NCI-H82 (cell line): Measurements from ENCODE around the gene PRR14.

Experiments
- DNase-seq: peaks from one replicate; lab custom pipeline; 2025; lab: John Stamatoyannopoulos, UW

Gene PRR14

GRCh38 chr16:30650369-30651123 lies at the start of gene PRR14:
PRR14 (plus strand) TSS chr16:30650960; CDS start chr16:30651646, 686 bp downstream.
- peak; percentile 99 for DNase-seq

DNA sequence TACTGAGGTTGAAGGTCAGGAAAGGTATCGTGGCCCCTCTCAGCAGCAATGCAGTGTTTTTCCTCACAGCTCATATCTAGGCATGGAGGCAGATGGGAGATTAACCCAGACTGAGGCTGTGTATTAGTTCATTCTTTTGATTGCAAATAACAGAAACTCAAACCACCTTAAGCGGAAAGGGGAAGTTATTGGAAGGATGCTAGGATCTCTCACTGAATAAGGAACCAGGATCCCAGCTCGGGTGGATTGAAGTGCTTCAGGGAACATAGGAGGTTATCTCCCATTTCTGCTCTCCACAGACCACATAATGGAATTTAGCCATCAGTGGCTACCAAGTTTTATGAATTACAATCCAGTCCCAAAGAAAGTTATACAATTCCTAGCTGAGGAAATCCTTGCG lies 48.8 kb upstream of the PRR14 start:
- no peak for DNase-seq

DNA sequence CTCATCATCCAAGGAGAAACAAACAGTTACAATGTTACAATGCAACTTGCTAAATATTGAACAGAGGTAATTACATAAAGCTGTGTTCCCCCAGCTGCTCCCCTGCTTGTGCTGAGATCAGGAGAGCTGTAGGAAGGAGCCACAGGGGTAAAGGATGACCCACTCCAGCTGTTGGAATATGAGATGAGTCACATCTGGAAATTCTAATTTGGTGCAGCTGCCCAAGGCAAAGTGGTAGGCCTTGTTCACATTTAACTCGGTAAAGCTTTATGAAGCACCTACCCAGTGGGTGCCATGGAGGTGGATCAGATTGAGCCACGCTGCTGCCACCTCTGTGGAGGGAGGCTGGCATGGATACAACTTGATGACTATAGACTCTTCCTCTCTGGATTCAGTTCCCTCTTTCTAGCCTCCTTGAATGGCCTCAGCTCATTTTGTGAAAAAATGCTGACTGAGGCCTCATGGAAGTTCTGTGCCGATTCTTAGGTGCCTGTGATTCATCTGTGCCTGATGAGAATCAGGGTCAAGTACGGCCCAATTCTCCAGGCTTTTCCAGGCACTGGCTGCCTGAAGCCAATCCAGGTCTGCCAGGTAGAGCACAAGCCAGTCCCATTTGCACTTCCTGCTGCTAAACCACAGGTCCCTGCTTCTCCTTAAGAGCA lies 48.0 kb upstream of the PRR14 start:
- no peak for DNase-seq

- DNase-seq, result no peak
These were observed 46.8 kb upstream of the PRR14 start for GRCh38 chr16:30603945-30604315.

DNA sequence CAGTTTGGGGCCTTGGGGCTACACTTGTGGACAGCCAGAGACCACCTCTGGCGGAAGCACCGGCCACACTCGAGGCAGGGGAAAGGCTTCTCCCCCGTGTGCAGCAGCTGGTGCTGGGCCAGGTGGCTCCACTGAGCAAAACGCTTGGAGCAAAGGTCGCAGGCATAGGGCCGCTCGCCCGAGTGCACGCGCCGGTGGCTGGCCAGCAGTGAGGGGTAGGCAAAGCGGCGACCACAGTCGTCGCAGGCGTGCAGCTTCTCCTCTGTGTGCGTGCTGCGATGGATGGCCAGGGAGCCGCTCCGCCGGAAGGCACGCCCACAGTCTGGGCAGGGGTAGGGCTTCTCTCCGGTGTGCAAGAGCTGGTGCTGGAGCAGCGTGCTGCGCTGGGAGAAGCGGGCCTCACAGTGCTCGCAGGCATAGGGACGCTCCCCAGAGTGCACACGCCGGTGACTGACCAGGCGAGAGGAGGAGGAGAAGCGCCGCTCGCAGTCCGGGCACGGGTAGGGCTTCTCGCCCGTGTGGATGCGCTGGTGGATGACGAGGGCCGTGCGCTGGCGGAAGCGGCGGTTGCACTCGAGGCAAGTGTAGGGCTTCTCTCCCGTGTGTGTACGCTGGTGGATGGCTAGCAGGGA lies 46.3 kb upstream of the PRR14 start:
- no peak for DNase-seq

GRCh38 chr16:30605158-30605557 lies 45.6 kb upstream of the PRR14 start:
- DNase-seq, result no peak

DNA sequence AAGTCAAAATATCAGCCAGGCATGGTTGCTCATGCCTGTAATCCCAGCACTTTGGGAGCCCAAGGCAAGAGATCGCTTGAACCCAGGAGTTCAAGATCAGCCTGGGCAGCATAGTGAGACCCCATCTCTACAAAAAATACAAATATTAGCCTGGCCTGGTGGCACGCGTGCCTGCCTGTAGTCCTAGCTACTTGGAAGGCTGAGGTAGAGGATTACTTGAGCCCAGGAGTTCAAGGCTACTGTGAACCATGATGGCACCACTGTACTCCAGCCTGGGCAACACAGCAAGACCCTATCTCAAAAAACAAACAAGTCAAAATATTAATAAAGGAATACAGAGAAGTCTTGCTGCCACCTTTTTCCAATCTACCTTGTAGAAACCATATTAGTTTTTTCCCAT lies 44.8 kb upstream of the PRR14 start:
- DNase-seq, result no peak

DNA sequence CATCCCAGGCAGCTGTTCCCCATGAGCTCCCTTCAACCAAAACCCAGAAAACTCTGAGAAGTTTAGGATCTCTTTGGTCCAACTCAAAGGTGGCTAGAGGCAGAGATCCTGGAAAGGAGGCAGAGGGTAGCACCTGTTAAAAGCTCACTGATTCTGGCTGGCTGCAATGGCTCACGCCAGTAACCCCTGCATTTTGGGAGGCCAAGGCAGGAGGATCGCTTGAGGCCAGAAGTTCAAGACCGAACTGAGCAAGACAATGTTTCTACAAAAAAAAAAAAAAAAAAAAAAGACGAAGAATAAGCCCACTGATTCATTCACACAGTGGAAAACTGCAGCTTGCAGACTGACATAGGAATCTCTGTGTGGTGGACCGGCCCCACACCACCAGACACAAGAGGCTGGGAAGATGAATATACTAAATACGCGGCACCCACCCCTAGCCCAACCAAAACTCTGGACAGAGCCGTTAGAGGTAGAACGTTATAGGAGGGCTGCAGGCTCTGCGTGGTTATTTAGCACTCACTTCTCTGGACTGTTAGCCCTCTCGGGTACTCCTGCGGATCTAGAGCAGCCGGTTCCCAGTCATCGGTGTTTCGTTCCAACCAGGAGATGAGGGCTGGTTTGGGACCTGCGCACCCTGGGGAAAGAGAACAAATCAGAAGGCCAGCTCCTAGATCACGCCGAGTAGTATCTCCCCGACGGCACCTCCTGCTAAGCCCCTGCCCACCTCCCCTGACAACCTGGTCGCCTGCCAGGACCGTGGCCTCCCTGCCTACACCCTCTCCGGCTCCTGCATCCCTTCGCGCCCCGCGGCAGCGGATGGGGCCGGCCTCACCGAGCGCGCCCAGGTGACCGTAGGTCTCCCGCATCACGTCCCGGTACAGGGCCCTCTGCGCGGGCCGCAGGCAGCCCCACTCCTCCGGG lies 41.5 kb upstream of the PRR14 start:
- peak; percentile 63 for DNase-seq

- peak; percentile 98 for DNase-seq
These were observed 40.6 kb upstream of the PRR14 start, which contains the start of gene ZNF689 for GRCh38 chr16:30609926-30610839. ZNF689 (minus strand) TSS chr16:30610389; CDS start chr16:30610041, 348 bp downstream.

- peak; percentile 56 for DNase-seq
These were observed 35.2 kb upstream of the PRR14 start for GRCh38 chr16:30615358-30616091.

GRCh38 chr16:30619202-30619601 lies 31.6 kb upstream of the PRR14 start:
- DNase-seq, result no peak

DNA sequence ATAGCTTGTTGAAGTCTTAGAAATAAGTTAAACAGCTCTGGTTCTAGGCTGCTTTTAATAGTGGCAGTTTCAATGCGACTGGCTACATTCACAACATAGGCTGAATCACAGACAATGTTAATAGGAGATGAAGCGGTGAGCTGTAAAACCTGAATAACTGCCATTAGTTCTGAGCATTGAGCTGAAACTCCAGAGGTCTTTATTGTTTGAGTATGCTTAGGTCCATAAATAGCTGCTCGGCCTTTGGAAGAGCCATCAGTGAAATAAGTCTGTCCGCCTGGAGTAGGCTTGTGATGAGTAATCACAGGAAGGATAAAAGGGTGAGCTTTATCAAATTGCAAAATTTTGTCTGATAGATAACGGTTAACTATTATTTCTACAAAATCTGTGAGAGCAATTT lies 31.1 kb upstream of the PRR14 start:
- no peak for DNase-seq

- DNase-seq, result no peak
These were observed 30.6 kb upstream of the PRR14 start for GRCh38 chr16:30620169-30620568.

DNA sequence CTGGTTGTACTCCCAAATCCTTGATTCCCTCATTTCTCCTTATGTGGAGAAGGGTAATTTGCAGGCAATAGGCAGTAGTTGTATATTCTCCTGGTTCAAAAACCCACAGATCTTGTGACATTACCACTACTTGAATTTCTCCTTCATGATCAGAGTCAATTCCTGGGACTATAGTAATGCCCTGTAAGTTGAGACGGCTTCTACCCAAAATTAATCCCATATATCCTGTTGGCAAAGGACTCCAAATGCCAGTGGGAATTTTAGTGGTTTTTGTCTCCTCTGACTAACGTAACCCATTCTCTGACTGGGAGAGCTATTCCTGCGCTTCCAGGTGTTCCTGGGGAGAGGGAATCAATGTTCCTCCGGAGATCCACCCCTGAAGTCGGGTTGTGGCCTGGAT lies 29.0 kb upstream of the PRR14 start:
- DNase-seq, result no peak

DNA sequence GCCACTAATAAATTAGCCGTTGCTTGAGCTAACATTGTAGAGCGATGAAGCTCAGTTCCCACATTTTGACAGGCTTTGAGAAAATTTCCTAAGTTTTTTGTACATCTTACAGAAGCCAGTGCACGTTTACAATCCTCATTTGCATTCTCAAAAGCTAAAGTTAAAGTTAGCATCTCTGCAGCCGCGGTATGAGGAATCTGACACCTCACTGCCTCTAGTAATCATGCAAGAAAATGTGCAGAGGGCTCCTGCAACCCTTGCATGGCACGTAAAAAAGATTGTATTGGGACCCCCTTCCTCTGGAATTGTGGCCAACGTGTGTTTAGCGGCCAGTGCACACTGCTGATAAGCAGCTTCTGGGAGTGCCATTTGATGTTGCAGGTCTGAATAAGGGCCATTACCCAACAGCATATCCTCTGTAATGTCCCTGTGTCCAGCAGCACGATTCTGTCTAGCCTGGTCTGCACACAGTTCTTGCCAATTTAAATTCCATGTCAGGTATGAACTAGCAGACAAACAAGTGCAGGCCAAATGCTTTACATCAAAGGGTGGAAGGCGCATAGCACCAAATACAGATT lies 28.2 kb upstream of the PRR14 start:
- no peak for DNase-seq

- no peak for DNase-seq
These were observed 27.1 kb upstream of the PRR14 start for GRCh38 chr16:30623536-30624283.

DNA sequence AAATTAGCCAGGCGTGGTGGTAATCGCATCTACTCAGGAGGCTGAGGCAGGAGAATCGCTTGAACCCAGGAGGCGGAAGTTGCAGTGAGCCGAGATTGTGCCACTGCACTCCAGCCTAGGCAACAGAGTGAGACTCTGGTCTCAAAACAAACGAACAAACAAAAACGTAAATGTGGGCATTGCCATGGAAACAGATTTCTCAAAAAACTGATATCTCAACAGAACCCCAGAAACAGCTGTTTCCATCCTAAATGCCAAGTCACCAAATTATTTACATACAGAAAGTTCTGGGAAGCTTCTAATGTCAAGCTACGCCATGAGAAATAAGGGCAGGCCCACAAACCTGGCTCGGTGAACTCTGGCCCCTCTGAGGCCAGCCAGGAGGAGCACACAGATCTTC lies 24.5 kb upstream of the PRR14 start:
- no peak for DNase-seq

DNA sequence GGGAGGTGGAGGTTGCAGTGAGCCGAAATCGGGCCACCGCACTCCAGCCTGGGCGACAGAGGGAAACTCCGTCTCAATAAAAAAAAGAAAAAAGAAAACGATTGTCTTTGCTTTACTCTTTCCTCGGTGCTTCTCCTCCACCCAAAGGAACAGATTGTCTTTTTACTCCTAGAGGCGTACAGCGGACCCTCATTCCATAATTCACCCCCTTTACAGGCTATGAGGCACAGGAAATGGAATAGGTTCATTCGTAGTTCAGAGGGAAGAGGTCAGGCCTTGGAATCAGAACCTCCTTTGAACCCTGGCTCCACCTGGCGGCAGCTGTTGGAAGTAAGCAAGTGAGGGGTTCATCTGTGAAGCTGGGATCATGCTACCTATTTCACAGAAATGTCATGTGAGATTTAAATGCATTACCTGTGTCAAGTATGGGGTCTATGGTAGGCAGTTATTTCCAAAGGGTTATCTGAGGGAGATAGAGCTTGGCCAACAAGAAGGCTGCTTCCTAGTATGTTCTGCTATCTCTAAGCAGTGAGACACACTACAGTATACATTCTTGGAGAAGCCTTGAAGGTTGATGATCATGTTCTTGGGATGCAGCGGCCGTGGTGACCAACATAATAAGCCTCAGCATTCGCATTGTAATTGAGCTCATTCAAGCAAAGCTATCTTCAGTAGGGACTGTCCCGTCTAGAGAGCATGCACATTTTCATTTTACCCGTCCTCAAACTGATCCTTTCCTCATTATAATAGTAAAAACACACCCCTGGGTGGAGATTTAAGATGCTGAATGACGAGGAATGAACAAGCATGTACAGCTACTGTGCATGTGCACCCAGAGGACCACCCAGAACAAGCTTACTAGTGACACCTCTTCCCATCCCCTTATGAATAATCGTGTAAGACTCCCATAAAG lies 21.9 kb upstream of the PRR14 start:
- peak; percentile 86 for DNase-seq
